RPMI7951 (cell line): ENCODE measurements around the gene ZBTB11. TPM values are rescaled to one million over a fixed set of nuclear protein-coding genes. Genes with fewer than 3 reads are reported as not detected.
"Not testable (repeated sequence)": the region's sequence is repeated elsewhere in the genome, so short reads cannot be mapped to it uniquely, and the experiment has no call there.

Experiments used
- DNase-seq: peaks from one replicate; pipeline ENCODE4 v3.0.0-alpha.2; 2012; ENCODE audit warnings: low read depth
- total RNA-seq: library from RNA; depleted of rRNA; stranded (reverse); fragments of >200 nt; shearing (Covaris generic); gene quantifications from 2 replicates; pipeline ENCODE4 v1.2.3, GENCODE V29; 2014

The ZBTB11 gene
- total RNA-seq, 1 experiment from 2014 or later = 21.4 TPM

GRCh38 chr3:101643009-101643844, 33.7 kb downstream of the ZBTB11 start:
- no peak for DNase-seq

- DNase-seq = no peak
These were observed 34.5 kb downstream of the ZBTB11 start for GRCh38 chr3:101642441-101642840.

GRCh38 chr3:101641397-101642115, 35.4 kb downstream of the ZBTB11 start:
- not testable (repeated sequence) for DNase-seq

- DNase-seq = no peak
These were observed 36.7 kb downstream of the ZBTB11 start for GRCh38 chr3:101640256-101640655.

- no peak for DNase-seq
These were observed 37.5 kb downstream of the ZBTB11 start for GRCh38 chr3:101639280-101639963.

GRCh38 chr3:101638261-101638745, 38.6 kb downstream of the ZBTB11 start:
- no peak for DNase-seq

- DNase-seq = no peak
These were observed 39.5 kb downstream of the ZBTB11 start for GRCh38 chr3:101637451-101637850.

- DNase-seq = peak; percentile 42
These were observed 40.8 kb downstream of the ZBTB11 start for GRCh38 chr3:101635954-101636798.

GRCh38 chr3:101635345-101635744, 41.6 kb downstream of the ZBTB11 start:
- peak; percentile 15 for DNase-seq

GRCh38 chr3:101634591-101635196, 42.2 kb downstream of the ZBTB11 start:
- no peak for DNase-seq

- no peak for DNase-seq
These were observed 43.7 kb downstream of the ZBTB11 start for GRCh38 chr3:101633186-101633585.

GRCh38 chr3:101632586-101632985, 44.3 kb downstream of the ZBTB11 start:
- DNase-seq = no peak

- not testable (repeated sequence) for DNase-seq
These were observed 45.0 kb downstream of the ZBTB11 start for GRCh38 chr3:101631959-101632358.

GRCh38 chr3:101631098-101631796, 45.7 kb downstream of the ZBTB11 start:
- DNase-seq = no peak

GRCh38 chr3:101629219-101629618, 47.7 kb downstream of the ZBTB11 start:
- DNase-seq = no peak

GRCh38 chr3:101625879-101626278, 51.1 kb downstream of the ZBTB11 start:
- no peak for DNase-seq

- no peak for DNase-seq
These were observed 52.1 kb downstream of the ZBTB11 start for GRCh38 chr3:101624857-101625256.

- no peak for DNase-seq
These were observed 53.3 kb downstream of the ZBTB11 start for GRCh38 chr3:101623656-101624055.

- DNase-seq = no peak
These were observed 57.2 kb downstream of the ZBTB11 start for GRCh38 chr3:101619734-101620133.

GRCh38 chr3:101618726-101619125, 58.2 kb downstream of the ZBTB11 start:
- no peak for DNase-seq
